GM21447 (cell line): ENCODE data around the gene NOS3.

Experiments used
- ATAC-seq: cut with Tn5 transposase; IDR thresholded peaks from one replicate; pipeline ENCODE4 v1.9.1; 2021; ENCODE audit not compliant: unreplicated experiment

The NOS3 gene

DNA sequence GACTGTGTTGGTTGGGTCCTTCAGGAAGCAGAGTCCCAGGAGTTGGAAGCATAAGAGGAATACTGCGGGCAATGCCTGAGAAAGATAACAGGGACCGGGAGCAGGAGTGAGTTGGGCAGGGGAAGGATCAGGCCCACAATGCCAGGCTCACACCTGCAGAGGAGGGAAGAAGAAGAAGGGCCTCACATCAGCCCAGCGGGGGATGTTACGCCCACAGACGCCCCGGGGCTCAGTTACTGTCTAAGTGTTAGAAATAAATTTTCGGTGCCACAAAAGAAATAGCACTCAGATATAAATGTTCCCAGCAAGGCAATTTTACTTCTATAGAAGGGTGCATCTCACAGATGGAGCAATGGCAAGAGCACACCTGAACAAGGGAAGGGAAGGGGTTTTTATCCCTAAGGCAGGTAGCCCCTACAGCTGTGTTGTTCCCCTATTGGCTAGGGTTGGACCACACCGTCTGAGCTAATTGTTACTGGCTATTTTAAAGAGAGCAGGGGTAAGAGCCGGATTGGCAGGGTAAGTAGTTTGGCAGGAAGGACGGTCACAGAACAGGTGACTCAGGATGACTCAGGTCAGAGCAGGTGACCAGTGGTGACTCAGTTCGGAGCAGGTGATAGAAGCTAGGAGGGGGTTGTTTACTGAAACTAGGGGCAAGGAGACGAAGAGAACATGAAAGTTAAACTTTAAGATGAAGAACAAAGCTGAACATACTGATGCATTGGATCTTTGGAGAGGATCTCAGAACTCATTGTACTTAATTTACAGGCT is at the start of gene NOS3:
Gene NOS3, plus strand, starts transcription at position 602 of the 771 bp plus-strand sequence. CDS start 2,787 bp downstream, outside the sequence.
- no peak for ATAC-seq

DNA sequence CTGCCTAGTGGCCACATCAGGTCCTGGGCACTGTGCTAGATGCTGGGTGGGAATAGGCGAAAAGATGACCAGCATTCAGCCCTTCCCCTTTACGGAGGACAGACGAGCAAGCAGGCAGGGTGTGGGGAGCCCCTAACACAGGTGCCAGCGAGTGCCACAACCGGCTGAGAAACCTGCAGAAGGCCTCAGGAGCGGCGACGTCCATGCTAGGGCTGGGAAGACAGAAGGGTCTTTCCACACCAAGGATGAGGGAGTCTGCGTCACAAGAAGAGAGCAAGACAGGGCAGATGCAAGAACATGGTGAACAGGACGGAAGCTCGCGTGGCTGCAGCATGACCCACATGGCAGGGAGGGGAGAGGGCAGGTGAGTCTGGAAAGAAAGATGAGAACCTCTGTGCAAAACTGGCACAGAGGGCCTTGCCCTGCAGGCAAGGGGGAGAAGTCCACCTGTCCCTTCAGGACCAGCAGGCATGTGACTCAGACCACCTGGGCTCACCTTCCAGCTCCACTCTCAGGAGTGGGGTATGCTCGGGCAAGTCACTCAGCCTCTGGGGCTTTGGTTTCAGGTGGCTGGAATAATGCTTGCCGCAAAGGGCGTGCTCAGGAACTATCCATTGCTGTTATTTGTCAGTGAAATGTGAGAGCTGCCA is 49.3 kb upstream of the NOS3 start:
- ATAC-seq, result no peak

DNA sequence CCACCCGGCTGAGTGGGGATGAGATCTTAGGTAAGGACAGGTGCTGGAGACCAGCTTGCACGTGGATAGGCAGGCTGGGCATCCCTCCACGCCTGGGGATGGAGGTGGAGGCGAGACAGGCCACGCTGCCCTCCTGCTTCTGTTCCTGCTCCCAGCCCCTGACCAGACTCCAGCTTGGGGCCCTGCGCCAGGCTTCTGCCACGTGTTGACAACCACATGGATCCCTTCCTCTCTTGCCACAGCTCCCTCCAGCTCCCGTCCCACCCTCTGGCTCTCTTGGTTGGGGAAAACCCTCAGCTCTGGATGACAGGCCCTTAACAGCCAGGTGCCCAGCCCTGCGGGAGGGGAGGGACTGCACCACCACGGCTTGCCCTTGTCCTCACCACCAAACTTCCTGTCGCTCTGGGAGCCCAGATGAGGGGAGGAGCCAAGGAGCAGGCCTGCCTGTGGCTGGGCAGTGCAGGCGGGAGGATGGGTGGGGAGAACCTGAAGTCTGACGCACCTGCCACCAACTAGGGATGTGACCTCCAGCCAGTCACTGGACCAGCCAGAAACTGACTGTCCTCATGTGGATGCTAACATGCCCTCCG is 48.7 kb upstream of the NOS3 start:
- no peak for ATAC-seq

DNA sequence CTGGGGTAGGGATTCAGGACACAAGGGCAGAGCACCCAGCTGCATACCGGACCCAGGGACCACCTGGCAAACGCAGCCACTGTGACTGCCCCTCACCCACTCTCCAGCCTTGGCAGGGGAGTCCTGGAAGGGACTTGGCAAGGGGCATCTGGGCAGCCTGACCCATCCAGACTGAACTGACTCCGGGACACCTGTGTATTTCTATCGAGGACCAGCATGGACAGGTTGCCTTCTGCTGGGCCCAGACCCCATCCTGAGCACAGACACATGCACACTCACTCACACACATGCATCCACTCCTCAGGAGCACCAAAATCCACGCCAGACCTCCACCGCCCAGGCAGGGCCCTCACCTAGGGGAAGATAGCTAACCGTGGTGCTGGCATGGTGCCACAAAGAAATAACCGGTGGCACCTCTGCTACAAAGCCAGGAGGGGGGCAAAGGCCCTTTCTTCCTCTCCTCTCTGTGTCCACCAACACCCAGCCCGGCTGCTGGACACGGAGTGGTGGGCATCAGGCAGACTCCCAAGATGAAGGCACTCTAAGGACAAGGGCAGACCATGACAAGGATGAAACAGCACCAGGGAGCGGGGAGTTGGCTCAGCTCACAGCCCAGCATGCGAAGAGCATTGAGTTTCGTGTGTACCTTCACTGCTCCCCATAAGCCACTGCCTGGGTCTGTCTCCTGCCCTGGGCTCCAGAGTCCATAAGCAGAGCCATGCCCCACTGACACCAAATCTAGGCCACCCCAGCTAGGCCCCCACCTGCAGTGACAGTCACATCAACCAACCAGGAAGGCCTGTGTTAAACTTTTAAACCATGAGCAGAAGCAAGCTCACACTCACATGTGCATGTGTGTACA is 48.0 kb upstream of the NOS3 start:
- ATAC-seq, result no peak

DNA sequence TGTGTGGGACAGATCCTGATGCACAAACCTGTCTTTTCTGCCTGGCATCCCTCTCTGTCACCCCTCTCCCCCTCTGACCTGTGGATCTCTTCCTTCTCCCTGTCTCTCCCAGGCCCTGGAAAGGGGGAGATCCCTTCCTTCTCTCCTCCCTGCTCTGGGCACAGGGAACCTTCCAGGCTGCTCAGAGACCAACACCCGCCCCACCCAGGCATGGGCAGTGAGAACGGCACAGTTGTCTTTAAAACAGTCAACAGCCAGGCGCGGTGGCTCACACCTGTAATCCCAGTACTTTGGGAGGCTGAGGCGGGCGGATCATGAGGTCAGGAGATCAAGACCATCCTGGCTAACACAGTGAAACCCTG is 47.4 kb upstream of the NOS3 start:
- no peak for ATAC-seq

DNA sequence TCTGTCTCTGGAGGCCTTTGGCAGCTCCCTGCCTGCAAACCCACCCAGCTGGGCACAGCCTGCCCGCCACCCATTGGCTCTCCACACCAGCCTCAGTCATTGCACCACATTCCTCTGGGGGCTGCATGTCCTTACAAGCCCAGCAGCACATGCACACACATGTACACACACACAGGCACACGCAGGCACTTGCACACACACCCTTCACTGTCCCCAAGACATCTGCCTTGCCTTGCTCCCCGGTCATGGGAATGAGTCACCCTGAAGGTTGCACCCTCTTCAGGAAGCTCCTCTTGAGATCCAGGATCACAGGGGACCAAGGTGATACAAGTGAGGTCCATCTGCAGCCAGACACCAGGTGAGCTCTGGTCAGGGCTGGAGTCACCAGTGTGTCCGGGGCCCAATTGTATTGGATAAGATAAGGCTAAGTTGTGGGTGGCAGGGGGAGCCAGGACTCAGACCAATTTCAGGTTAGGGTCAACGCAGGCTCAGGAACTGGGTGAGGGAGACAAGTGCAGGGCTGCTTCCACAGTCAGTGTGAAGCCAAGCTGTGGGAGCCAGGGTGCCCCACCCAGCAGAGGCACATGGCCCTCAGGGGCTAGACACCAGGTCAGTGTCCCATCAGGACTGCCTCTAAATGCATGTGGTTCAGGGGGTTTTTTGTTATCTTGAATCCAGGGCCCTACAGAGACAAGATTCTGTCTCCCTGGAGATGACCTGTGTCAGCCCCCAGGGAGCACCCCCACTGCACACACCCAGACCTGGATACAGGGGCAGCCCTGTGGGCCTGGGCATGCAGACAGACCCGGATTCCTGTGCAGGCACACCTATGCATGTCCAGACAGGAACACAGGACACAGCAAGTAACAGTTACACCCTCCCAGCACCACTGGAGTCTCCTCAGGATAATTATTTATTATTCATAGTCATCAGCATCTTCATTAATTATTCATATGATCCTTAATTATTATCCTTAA is 46.5 kb upstream of the NOS3 start:
- no peak for ATAC-seq

DNA sequence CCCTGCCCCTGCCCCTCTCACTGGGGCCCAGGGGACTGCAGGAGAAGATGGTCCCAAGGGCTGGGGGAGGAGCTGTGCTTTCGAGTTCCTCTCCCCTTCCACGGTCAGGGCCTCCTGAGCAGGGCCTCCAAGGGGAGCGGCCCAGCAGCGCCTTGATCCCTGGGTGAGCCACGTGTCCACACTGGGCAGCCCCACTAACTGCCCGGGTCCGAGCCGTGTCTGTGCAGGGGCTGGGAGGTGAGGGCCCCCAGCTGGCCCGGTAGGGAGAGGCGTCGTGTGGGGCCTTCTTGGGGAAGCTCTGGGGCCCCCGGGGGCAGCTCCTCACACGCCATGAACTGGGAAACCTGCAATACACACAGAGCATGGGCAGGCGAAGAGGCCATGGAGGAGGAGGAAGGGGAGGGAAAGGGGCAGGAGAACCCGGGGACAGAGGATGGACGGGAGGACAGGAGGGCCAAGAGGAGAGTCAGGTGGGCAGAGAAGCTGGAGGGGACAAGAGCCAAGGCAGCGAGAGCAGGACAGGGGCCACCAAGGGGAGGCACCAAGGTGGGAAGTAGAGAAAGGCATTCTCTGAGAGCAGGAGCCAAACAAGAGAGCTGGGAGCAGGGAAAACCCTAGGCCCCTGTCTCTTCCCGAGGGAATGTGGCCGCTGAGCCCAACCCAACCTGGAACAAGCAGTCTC is 45.5 kb upstream of the NOS3 start:
- ATAC-seq, result no peak

DNA sequence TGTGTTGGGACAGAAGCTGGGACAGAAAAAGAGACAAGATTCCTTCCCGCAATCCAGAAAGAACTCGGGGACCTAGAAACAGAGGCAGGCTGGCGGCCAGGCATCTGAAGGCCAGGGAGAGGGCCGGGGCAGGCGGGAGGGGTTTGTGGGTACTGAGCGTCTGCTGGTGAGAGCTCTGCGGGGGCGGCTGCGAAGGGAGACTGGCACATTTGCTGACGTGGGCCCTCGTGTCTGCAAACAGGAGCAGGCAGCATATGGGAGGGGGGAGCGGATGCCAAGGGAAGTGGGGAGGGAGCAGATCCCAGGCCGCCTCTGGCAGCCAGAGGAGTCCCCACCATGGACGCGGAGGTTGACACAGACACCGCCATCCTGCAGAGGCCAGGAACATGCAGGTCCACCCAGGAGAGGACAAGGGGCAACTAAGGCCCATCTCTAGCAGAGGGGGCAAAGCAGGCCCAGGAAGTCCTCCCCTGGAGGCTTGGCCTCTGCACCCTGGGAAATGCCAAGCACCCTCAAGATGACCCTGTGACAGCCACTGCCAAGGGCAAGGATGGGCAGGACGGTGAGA is 44.9 kb upstream of the NOS3 start:
- ATAC-seq, result no peak

DNA sequence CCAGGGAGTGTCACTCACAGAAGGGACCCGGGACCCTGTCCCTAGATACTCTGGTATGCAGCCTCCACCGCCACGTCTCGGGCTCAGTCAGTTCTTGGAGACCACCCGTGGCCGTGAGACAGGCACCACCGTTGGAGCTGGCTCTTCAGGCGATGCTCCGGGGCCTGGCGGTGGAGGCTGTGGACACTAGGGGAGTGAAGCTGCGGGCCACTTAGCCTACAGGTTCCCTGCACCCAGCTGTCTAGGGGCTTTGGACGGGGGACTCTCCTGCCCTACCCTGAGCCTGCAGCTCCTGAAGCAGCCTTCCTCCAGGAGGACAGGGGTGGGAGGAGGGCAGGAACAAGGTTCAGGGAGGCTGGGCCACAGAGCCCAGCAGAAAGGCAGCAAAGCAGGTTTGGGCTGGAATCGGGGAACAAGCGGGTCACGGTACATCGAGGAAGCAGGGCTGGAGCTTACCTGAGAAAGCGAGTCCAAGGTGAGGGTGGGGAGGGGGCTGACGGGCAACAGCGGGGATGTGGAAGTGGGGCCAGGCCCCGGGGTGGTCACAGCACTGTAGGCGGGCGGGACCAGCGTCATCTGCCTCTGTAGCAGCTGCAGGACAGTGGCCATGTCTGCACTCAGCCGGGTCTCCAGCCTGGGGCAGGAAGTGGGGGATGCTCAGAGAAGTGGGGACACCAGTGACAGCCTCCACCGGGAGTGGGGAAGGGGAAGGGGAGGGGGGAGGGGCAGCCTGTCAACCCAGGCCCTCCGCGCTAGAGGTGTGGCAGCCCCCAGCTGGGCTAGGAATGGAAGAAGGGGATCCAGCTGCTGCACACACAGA is 44.2 kb upstream of the NOS3 start:
- no peak for ATAC-seq

DNA sequence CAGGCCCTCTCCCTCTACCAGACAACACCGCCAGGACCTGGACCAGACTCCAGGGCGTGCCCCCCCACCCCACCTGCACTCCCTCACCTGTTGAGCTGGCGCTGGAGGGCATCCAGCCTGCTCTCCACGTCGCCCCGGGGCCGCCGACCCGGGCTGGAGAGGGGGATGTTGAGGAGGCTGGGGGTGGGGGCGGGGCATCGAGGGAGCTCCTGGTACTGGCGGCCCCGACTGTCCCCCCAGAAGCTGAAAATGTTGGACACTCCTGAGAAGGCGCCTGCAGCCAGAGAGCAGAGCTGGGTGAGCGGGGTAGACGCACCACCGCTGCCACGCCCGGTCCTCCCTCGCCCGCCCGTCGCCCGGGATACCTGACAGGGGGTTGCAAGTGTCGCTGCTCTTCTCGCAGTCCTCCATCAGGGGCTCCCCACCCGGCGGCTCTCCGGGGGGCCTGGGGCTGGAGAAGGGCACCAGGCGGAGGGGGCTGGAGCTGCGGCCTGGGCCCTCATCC is 43.5 kb upstream of the NOS3 start:
- no peak for ATAC-seq

DNA sequence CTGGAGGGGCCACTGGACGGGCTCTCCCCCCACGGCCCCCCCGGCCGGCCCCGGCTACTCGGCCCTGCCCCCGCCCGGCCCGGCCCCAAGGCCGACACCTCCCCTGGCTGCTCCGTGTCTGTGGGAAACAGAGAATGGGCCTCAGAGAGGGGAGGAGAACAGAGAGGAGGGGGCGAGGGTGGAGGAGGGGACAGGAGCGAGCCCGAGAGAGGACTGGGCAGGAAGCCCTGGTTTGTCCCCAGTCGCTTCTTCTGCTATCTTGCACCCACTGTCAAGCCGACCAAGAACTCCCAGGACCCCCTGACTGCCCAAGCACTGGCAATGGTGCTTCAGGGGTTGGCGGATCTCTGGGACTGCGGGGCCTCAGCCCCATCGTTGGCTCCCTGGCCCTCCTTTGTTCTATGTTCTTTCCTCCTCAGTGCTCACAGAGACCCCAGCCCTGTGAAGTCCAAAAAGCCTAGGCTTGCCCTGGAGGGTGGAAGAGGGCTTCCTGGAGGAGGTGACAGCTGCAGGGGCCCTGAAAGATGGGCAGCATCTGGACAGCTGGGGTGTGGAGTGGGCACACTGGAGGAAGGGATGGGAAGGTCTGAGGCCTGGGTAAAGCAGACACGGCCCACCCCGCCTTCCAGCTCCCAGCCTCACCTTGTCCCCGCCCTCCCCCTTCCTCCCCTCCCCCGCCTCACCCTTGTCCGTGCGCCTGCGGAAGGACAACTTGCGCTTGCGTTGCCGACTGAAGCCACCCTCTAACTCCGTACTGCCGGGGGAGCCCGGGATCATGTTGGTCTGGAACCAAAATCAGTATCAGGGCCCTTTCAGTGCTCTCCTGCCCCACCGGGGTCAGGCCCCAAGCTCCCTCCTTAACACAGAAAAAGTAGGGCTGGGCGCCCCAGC is 42.8 kb upstream of the NOS3 start:
- ATAC-seq, result no peak

DNA sequence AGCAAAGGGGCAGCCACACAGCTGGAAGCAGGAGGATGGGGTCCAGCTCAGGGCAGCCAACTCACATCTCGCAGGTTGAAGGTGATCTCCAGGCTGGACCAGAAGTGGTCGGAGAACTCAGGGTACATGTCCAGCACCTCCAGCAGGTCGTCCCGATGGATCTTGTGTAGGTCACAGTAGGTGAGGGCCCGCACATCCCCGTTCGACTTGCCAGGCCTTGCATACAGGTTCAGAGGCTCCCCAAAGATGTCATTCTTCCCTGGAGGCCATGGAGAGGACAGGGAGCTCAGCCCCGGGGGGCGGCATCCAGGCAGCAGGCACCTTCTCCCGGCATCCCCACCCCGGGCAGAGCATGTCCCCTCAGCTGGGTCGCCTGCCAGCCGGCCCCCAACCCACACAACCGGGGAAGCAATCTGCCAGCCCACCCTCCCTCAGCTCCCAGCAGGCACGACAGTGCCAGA is 42.0 kb upstream of the NOS3 start:
- no peak for ATAC-seq

DNA sequence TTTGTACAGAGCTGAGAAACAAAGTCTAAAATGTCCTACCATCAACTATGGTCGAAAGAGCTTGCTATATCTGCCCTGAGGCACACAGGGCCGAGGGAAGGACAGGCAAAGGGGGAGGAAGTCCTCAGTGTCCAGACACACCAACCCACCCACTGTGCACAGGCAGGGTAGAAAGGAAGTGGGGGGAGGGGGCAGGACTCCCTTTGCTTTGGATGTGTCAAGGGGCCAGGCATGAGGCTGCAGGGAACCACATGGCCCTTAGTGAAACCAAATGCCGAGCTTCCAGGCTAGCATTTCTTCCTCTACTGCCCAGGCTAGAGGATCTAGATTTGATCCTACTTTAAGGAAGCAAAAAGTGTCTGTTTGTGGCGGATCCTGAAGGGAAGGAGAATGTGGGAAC is 41.3 kb upstream of the NOS3 start:
- no peak for ATAC-seq

DNA sequence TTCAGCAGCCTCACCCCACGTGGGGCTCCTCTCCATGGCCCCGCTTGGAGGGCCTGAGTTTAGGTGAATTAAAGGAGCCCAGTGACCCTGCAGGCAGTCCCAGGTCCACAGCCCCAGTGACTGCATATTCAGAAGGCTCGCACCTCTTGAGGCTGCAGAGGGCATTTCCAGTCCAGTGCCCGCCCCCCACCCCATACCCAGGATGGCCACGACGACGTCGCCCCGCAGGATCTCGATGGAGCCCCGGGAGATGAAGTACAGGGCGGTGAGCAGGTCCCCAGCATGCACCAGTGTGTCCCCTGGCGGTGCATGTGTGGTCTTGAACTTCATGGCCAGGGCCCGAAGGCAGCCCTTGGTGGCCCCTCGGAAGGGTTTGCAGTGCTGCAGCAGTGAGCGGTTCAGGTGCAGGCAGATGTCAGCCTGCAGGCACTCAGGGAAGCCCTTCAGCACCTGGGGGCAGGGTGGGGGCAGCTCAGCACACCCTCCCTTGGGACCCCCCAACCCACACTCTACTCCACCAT is 40.8 kb upstream of the NOS3 start:
- ATAC-seq, result no peak

DNA sequence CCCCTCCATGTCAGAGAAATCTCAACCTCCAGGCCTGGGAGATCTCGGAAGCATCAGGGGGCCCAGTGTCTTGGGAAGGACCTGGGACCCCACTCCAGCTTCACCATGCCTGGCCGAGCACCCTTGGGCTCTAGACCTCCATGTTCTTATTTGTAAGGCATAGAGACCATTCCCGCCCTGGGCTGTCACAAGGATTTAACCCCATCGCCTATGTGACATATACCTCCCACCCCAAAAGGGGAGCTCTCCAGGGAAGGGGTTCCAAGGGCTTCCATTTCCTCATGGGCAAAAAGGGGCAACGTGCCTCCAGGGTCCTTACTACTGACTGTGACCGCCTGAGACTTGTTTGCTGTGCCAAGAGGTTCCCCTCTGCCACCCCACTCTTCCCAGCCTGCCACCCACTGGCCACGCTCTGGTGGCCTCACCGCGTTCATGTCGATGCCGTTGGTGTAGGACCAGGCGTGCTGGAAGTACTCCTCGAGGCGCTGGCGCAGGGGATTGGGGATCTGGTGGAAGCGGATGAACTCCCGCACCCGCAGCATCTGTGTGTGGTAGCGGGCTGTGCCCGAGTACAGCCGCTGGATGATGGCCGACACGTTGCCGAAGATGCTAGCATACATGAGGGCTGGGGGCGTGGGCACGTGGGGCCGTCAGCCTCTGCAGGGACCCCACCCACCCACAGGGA is 40.2 kb upstream of the NOS3 start:
- no peak for ATAC-seq

DNA sequence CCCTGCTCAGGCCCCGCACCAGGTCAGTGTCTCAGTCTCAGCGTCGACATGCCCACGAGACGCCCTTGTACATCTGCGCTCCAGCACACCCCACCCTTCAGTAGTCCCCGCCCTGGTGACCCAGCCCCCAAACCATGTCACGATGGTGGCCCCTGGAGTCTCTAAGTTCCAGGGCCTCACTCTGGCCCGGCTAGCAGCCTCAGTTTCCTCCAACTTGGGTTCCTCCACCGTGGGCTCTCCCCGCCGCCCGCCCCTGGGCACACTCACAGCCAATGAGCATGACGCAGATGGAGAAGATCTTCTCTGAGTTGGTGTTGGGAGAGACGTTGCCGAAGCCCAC is 39.7 kb upstream of the NOS3 start:
- ATAC-seq, result no peak

DNA sequence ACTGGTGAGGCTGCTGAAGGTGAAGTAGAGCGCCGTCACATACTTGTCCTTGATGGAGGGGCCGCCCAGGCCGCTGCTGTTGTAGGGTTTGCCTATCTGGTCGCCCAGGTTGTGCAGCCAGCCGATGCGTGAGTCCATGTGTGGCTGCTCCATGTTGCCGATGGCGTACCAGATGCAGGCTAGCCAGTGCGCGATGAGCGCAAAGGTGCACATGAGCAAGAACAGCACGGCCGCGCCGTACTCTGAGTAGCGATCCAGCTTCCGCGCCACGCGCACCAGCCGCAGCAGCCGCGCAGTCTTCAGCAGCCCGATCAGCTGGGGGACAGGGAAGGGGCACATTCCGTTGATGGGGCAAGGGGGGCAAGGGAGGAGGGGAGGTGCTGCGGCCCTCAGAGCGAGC is 39.3 kb upstream of the NOS3 start:
- ATAC-seq, result no peak
